ENCODE measurements around the gene TRAM2.

The TRAM2 gene

GRCh38 chr6:52566853-52567279 is 10.0 kb downstream of the TRAM2 start:
- peak; percentile 69 for DNase-seq

DNA sequence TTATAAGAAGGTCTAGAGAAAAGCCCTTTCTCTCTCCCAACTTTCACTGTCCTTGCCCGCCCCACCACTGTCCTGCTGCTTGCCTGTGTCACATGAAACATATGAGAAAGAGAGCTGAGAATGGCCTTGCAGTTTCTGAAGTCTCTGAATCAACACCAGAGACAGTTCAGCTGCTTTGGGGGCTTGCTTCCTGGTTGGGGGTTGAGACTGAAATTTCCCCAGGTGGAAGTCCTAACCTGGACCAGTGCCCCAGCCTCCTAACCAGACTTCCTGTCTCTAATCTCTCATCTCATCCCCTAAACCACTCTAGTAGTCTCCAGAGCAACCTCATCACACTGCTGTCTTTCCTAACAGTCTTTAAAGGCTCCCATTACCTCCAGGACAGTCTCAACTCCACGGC is 10.7 kb downstream of the TRAM2 start:
- DNase-seq = no peak

DNA sequence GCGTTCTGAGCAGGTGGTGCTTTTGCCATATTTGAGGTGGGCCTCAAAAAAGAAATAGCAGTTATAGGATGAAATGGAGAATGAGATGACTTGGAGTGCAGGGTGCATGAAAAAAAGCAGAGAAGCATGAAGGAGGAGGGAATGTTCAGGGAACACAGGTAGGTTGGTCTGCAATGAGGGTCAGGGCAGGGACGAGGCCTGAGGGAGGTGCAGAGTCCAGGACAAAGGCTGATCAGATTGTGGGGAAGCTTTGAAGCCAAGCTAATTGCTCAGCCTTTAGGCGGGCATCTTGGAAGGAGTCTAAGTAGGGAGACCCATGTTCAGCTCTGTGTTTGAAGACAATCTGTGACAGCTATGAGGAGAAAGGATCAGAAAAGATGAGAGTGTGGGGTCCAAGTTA is 12.0 kb downstream of the TRAM2 start:
- no peak for DNase-seq

- DNase-seq = no peak
These were observed 13.9 kb downstream of the TRAM2 start for GRCh38 chr6:52562911-52563310.

- no peak for DNase-seq
These were observed 16.4 kb downstream of the TRAM2 start for GRCh38 chr6:52560462-52560861.

DNA sequence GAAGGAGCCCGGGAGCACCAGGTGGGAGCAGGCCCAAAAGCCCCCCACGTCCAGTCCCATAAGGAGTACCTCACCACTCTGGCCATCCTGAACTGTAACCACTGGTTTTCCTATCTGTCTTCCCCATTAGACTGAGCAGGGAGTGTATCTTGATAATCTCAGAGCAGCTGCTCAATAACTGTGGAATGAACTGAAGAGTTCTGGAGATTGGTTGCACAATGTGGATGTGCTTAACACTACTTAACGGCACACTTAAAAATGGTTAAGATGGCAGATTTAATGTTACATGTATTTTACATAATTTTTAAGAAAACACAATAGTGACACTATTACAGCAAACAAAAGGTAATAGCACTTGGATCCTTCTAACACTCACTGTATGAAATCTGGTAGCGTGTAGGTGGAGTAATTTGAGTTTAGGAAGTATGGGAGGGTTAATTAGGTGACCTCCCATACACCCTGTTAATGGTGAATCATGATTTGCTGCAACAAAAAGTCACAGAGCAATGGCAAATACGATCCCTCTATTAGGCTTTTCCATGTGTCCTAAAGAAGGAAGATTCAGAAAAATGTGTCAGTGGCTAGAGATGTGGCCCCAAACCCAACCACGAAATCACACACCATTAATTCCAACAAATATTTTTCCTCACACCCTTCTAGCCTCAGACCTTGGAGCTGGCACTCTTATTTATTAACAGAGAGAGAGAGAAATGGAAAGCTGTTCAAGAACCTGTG is 18.4 kb downstream of the TRAM2 start:
- DNase-seq = no peak

DNA sequence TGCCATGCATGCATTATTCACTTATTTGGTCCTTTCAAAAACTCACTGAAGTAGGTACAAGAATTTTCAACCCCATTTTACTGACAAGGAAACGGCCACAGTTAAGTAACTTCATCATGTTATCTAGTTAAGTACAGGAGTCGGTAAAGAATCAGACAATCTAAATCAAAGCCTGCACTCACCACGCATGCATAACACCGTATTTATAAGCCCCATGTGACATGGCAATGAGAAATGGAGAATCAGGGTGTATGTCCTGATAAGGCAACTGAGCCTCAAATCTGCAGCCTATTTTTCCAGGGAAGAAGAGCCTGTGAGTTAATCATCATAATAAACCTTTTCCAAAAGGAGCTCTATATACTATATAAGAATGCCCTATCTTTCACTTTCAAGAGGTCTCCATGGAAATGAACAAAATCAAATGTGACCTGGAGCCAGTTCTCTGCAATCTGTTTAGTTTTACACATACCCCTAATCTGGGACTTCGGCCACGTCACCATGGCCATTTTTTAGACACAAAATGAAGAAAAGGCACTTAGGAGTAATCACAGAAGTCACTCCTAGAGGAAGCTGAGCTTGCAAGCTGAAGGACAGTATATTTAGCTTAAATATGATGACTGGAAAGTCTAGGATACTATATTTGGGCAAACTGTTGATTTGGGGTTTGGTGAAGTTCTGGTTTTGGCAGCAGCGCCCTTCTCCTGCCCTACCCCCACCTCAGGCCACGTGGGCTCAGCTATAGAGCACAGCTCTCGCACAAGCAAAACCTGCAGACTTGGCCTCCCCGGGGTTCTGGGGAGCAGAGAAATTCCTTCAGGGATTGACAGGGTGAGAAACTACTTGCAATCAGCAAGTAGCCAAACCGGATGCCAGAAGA is 19.2 kb downstream of the TRAM2 start:
- DNase-seq = peak; percentile 74

- peak; percentile 82 for DNase-seq
These were observed 21.2 kb downstream of the TRAM2 start for GRCh38 chr6:52555518-52556233.

- no peak for DNase-seq
These were observed 22.1 kb downstream of the TRAM2 start for GRCh38 chr6:52554684-52555280.

DNA sequence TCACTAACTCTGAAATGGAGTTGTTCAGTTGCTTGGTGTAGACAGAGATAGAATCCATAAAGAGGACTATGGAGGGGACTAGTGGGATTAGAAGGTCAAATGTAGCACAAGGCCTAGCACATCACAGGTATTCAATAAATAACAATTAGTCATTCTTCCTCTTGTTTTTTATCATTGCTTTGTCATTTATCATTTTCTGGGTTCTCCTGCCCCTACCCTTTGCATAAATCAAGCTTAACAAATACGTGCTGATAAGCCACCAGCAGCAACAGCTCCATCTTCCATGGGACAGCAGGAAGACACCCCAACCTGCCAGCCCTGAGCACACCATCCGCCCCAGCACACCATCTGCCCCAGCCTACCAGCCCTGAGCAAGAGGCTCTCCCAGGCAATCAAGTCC is 23.1 kb downstream of the TRAM2 start:
- no peak for DNase-seq

GRCh38 chr6:52553158-52553557 is 23.7 kb downstream of the TRAM2 start:
- DNase-seq = no peak

- no peak for DNase-seq
These were observed 24.6 kb downstream of the TRAM2 start for GRCh38 chr6:52552278-52552643.

DNA sequence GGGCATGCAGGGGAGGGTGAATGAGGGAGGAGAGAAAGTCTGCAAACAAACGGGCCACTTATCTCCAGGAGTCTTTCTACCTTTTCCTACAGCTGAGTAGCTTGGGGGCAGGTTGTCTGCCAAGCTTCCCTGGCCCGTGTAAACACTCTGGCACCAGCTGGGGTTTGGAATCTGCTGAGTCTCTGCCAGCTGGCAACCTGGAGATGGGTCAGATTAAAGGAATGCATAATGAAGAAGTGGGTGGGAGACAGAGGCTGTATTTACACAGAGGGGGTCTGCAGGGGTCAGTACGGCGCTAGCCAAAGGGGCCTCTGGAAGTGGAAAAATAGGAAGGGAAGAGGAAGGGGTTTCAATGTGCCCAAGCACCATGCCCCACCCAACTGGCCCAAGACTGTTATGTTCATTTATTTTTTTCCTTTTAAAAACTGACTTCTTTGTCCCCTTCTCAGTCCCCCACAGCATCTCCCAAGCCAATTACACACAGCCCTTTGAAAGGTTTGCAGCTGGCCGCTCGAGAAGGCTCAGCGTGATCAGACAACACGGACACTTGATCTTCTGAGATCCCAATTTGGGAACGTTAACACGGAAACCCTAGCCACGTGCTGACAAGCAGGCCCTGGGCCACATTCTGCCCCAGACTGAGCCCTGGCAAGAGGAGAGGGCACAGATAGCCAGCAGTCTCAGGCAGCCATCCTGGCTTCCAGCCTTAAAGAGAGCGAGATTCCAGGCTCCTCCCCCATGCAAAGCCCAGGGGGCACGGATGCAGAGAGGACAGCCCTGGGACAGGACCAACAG is 25.2 kb downstream of the TRAM2 start:
- peak; percentile 82 for DNase-seq

DNA sequence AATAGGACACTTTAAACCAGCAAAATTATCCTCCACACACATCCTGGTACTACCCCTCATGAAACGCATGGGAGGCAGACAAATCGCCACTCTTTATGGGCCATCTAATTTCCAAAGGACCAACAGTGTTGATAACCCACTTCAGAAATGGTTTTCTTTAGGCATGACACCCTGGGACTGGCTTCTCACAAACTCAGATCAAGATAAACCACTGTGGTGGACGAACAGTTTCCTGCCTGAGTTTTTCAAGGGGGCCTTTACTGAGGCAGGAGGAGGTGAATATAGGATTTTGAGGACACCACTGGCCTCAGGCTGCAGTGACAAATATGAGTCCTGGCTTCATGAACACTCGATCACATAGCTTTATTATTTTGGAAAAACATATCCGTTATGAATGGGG is 26.0 kb downstream of the TRAM2 start:
- DNase-seq = no peak

- no peak for DNase-seq
These were observed 26.8 kb downstream of the TRAM2 start for GRCh38 chr6:52550014-52550575.

GRCh38 chr6:52549428-52549827 is 27.4 kb downstream of the TRAM2 start:
- no peak for DNase-seq

DNA sequence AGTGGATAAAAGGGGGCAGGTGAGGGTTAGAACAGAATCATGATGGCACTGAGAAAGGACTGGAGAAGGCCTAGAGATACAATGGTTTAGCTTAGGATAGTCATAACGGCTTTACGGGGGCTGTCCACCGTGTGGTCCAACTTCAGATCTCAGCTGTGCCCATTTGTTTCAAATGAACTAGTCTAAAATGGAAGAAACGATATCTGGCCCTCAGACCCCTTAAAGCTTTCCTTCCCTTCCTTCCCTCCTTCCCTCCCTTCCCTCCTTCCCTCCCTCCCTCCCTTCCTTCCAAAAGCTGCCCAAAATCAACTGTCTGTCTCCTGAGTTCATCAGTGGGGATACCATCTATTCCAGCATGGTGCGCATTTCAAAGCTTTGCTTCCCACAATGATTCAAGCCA is 27.9 kb downstream of the TRAM2 start:
- no peak for DNase-seq

DNA sequence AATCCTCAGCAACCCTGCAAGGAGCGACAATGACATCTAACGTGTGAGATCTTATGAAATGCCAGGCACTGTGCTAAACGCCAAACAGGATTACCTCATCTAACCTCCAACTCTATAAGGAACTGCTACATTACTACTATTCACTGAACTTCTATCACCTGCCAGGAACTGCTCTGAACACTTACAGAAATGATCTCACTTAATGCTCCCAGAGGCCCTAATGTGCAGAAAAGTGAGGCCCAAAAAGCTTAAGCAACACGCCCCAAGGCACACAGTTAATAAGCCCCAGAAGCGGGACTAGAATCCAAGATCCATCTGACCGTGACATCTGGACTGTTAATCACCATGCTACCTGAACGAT is 28.5 kb downstream of the TRAM2 start:
- DNase-seq = no peak

GRCh38 chr6:52547647-52548352 is 29.1 kb downstream of the TRAM2 start:
- DNase-seq = peak; percentile 63

GRCh38 chr6:52546678-52547077 is 30.2 kb downstream of the TRAM2 start:
- DNase-seq = no peak

GRCh38 chr6:52546192-52546591 is 30.7 kb downstream of the TRAM2 start:
- no peak for DNase-seq

All from fibroblast of skin of scalp (primary cell).